HEK293 (cell line): ENCODE measurements around the gene ADIPOR2.

Experiments used
- CTCF ChIA-PET: fragments of 350-600 bp; formaldehyde crosslinking; extraction: SDS; loops from one replicate; lab custom pipeline; 2021; ENCODE audit warnings: antibody characterized with exemption; lab: Yijun Ruan, JAX
- POLR2A ChIA-PET: fragments of 300-600 bp; formaldehyde crosslinking; extraction: SDS; loops from one replicate; lab custom pipeline; 2020; ENCODE audit warnings: antibody characterized with exemption, inconsistent platforms; lab: Yijun Ruan, JAX
- H3K27ac ChIP-seq: fragments of 200-500 bp; sonication (Bioruptor generic); 2 replicates; pipeline ENCODE4 v1.5.1; 2014; ENCODE audit warnings: low read depth, low read length, control low read depth, inconsistent platforms; ENCODE audit errors: extremely low read depth
- H3K36me3 ChIP-seq, 2 experiments: fragments of 200-500 bp in 1 of 2; sonication (Bioruptor generic) in 1 of 2; 1 replicate in 1 of 2; 2 replicates in 1 of 2; pipeline ENCODE4 v1.5.1; 2014 to 2017; ENCODE audit warnings: inconsistent platforms in 2 of 2, low read length in 2 of 2; ENCODE audit not compliant: control insufficient read depth in 2 of 2, insufficient read depth in 1 of 2
- H3K4me1 ChIP-seq: fragments of 200-500 bp; sonication (Bioruptor generic); 2 replicates; pipeline ENCODE4 v1.5.1; 2014; ENCODE audit warnings: mild to moderate bottlenecking, low read length, inconsistent platforms; ENCODE audit not compliant: control insufficient read depth, insufficient read depth
- H3K4me3 ChIP-seq: 2 replicates; pipeline ENCODE4 v1.5.1; 2011; ENCODE audit warnings: low read depth, mild to moderate bottlenecking, control low read depth, low read length, moderate library complexity
- H3K9me3 ChIP-seq: fragments of 200-500 bp; sonication (Bioruptor generic); 2 replicates; pipeline ENCODE4 v1.5.1; 2014; ENCODE audit warnings: low read depth, low read length, inconsistent platforms; ENCODE audit not compliant: control insufficient read depth, insufficient read depth
- ZBTB8A ChIP-seq: fragments of 450-650 bp; formaldehyde crosslinking; IDR thresholded peaks from 2 replicates; pipeline ENCODE4 v1.5.1; 2016; ENCODE audit warnings: missing biosample characterization, missing genetic modification characterization
- ZNF302 ChIP-seq: fragments of 450-650 bp; formaldehyde crosslinking; IDR thresholded peaks from 2 replicates; pipeline ENCODE4 v1.5.1; 2016; ENCODE audit warnings: missing biosample characterization, missing genetic modification characterization, low read depth
- ZNF350 ChIP-seq: fragments of 450-650 bp; formaldehyde crosslinking; IDR thresholded peaks from 2 replicates; pipeline ENCODE4 v1.5.0; 2017; ENCODE audit warnings: missing biosample characterization, mild to moderate bottlenecking, missing genetic modification characterization
- ZNF366 ChIP-seq: fragments of 450-650 bp; formaldehyde crosslinking; conservative IDR thresholded peaks from 2 replicates; pipeline ENCODE4 v1.5.1; 2016; ENCODE audit warnings: missing biosample characterization, missing genetic modification characterization
- ZNF624 ChIP-seq: fragments of 450-650 bp; formaldehyde crosslinking; IDR thresholded peaks from 2 replicates; pipeline ENCODE4 v1.5.1; 2017; ENCODE audit warnings: missing biosample characterization, missing genetic modification characterization
- TF ChIP-seq, protein P1 (sequence below): fragments of 450-650 bp; formaldehyde crosslinking; IDR thresholded peaks from 2 replicates; pipeline ENCODE4 v1.5.1; 2016; ENCODE audit warnings: missing biosample characterization, missing genetic modification characterization
- TF ChIP-seq, protein P2 (sequence below): fragments of 450-650 bp; formaldehyde crosslinking; IDR thresholded peaks from 2 replicates; pipeline ENCODE4 v1.5.1; 2016; ENCODE audit warnings: missing biosample characterization, missing genetic modification characterization
- TF ChIP-seq, protein P3 (sequence below): fragments of 450-650 bp; formaldehyde crosslinking; IDR thresholded peaks from 2 replicates; pipeline ENCODE4 v1.5.1; 2016; ENCODE audit warnings: missing biosample characterization, missing genetic modification characterization
- TF ChIP-seq, protein P4 (sequence below): fragments of 450-650 bp; formaldehyde crosslinking; conservative IDR thresholded peaks from 2 replicates; pipeline ENCODE4 v1.5.1; 2016; ENCODE audit warnings: low read depth, missing biosample characterization, missing genetic modification characterization
- TF ChIP-seq, protein P5 (sequence below): fragments of 450-650 bp; formaldehyde crosslinking; IDR thresholded peaks from 2 replicates; pipeline ENCODE4 v1.5.1; 2016; ENCODE audit warnings: missing biosample characterization, missing genetic modification characterization

The ADIPOR2 gene

DNA sequence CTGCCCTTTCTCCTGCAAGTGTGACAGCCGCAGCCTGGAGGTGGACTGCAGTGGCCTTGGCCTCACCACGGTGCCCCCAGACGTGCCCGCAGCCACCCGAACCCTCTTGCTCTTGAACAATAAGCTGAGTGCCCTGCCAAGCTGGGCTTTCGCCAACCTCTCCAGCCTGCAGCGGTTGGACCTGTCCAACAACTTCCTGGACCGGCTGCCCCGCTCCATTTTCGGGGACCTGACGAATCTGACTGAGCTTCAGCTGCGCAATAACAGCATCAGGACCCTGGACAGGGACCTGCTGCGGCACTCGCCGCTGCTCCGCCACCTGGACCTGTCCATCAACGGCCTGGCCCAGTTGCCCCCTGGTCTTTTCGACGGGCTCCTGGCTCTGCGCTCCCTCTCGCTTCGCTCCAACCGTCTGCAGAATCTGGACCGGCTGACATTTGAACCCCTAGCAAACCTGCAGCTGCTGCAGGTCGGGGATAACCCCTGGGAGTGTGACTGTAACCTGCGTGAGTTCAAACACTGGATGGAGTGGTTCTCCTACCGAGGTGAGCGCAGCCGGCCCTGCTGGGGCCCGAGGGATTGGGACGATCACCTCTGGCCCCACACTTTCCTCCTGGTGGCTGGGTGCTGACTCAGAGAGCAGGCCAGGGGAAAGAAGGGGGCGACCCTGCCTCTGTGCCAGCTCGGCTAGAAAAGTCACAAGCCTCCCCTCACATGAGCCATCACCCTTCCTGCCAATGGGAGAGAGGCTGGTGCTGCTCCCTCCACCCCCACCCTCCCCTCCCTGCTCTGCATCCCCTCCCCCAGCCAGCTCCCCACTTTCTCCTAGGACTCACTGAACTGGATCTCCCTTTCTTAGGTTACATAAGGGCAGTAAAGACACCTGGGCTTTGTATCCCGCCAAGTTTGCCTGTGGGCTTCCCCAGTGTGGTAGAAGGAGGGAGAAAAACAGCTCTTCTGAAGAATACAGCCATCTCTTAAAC lies 140.4 kb downstream of the ADIPOR2 start:
- Histone ChIP-seq H3K36me3 (no peaks in the 10 kb centered on the region), H3K4me1 (no peaks in the 10 kb centered on the region), H3K4me3 (no peak overlapping the region), H3K27ac (no peak overlapping the region), H3K9me3 (no peaks in the 10 kb centered on the region)
- no peak for TF ChIP-seq ZNF350 (tag by site-specific recombination)
- TF ChIP-seq, protein P1, sequence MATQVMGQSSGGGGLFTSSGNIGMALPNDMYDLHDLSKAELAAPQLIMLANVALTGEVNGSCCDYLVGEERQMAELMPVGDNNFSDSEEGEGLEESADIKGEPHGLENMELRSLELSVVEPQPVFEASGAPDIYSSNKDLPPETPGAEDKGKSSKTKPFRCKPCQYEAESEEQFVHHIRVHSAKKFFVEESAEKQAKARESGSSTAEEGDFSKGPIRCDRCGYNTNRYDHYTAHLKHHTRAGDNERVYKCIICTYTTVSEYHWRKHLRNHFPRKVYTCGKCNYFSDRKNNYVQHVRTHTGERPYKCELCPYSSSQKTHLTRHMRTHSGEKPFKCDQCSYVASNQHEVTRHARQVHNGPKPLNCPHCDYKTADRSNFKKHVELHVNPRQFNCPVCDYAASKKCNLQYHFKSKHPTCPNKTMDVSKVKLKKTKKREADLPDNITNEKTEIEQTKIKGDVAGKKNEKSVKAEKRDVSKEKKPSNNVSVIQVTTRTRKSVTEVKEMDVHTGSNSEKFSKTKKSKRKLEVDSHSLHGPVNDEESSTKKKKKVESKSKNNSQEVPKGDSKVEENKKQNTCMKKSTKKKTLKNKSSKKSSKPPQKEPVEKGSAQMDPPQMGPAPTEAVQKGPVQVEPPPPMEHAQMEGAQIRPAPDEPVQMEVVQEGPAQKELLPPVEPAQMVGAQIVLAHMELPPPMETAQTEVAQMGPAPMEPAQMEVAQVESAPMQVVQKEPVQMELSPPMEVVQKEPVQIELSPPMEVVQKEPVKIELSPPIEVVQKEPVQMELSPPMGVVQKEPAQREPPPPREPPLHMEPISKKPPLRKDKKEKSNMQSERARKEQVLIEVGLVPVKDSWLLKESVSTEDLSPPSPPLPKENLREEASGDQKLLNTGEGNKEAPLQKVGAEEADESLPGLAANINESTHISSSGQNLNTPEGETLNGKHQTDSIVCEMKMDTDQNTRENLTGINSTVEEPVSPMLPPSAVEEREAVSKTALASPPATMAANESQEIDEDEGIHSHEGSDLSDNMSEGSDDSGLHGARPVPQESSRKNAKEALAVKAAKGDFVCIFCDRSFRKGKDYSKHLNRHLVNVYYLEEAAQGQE (tag by site-specific recombination): peak; percentile 94
- ChIA-PET CTCF (interaction anchor here (0.6 kb wide), 1 partner anchor 460 kb away, joined by 4 read pairs; no protein-coding TSS in a partner anchor), POLR2A (no interaction called here)

DNA sequence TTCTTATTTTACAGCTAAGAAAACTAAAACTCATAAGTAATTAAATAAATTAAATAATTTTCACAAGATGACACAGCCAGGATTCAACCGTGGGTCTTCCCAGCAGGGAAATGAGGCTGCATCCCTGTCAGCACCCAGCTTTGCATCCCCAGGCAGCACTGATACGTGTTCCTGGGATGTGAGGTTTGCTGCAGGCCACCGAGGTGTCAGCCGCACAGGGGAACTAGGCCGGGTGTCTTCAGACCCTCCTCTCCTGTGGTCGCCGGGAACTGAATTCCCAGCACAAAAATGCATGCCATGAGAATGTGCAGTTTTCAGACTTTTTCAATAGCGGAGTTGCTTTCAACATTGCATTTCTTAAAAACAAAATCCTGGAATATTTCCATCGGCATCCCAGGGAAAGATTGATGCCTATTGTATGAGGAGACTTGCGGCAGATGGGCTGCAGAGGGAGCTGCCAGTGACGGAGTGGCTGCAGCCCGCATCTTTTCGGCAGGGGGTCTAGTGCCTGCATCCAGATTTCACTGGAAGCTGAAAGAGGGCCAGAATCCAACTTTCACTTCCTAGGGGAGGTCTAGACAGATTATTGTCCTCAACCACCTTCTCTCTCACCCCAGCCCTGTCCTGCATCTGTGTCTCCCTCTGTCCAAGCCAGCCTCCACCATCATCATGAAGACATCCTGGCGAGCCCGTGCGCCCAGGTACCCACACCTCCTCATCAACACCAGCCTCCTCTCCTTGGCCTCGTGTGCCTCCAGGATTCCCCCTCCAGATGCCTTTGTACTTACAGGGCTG lies 142.1 kb downstream of the ADIPOR2 start:
- Histone ChIP-seq H3K9me3 (no peaks in the 10 kb centered on the region), H3K27ac (no peak overlapping the region), H3K36me3 (no peaks in the 10 kb centered on the region), H3K4me1 (no peaks in the 10 kb centered on the region), H3K4me3 (no peak overlapping the region)
- no peak for TF ChIP-seq ZNF624
- TF ChIP-seq, protein P2, sequence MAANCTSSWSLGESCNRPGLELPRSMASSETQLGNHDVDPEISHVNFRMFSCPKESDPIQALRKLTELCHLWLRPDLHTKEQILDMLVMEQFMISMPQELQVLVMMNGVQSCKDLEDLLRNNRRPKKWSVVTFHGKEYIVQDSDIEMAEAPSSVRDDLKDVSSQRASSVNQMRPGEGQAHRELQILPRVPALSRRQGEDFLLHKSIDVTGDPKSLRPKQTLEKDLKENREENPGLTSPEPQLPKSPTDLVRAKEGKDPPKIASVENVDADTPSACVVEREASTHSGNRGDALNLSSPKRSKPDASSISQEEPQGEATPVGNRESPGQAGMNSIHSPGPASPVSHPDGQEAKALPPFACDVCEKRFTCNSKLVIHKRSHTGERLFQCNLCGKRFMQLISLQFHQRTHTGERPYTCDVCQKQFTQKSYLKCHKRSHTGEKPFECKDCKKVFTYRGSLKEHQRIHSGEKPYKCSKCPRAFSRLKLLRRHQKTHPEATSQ (tag by site-specific recombination): no peak
- POLR2A ChIA-PET: no interaction called here
- CTCF ChIA-PET: interaction anchor here (0.8 kb wide), 1 partner anchor 24 kb away, joined by 3 read pairs; no protein-coding TSS in a partner anchor

DNA sequence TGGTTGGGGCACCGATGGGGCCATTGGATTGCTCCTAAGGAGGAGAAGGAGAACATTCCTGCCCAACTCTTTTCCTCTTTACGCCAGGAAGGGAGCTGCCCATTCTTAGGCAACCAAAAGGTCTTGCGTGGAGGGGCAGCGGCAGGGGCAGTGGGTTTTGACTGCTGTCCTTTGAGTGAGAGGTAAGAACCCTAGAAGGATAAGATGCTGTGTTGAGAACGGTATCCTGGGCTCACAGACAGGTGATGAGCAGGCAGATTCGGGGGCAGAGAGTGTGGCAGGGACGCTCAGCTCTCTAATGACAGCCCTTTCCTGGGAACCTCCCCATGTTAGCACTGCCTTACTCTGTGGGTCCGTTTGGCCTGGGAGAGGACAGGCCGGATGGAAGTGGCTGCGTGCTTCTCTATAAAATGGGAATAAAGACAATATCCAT lies 142.7 kb downstream of the ADIPOR2 start:
- no peaks in the 10 kb centered on the region for H3K9me3 ChIP-seq
- TF ChIP-seq, protein P3, sequence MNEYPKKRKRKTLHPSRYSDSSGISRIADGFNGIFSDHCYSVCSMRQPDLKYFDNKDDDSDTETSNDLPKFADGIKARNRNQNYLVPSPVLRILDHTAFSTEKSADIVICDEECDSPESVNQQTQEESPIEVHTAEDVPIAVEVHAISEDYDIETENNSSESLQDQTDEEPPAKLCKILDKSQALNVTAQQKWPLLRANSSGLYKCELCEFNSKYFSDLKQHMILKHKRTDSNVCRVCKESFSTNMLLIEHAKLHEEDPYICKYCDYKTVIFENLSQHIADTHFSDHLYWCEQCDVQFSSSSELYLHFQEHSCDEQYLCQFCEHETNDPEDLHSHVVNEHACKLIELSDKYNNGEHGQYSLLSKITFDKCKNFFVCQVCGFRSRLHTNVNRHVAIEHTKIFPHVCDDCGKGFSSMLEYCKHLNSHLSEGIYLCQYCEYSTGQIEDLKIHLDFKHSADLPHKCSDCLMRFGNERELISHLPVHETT (tag by site-specific recombination): no peak
- TF ChIP-seq ZBTB8A (tag by site-specific recombination) (no peak), ZNF366 (tag by site-specific recombination) (no peak), ZNF302 (tag by site-specific recombination) (no peak)
- TF ChIP-seq, protein P4, sequence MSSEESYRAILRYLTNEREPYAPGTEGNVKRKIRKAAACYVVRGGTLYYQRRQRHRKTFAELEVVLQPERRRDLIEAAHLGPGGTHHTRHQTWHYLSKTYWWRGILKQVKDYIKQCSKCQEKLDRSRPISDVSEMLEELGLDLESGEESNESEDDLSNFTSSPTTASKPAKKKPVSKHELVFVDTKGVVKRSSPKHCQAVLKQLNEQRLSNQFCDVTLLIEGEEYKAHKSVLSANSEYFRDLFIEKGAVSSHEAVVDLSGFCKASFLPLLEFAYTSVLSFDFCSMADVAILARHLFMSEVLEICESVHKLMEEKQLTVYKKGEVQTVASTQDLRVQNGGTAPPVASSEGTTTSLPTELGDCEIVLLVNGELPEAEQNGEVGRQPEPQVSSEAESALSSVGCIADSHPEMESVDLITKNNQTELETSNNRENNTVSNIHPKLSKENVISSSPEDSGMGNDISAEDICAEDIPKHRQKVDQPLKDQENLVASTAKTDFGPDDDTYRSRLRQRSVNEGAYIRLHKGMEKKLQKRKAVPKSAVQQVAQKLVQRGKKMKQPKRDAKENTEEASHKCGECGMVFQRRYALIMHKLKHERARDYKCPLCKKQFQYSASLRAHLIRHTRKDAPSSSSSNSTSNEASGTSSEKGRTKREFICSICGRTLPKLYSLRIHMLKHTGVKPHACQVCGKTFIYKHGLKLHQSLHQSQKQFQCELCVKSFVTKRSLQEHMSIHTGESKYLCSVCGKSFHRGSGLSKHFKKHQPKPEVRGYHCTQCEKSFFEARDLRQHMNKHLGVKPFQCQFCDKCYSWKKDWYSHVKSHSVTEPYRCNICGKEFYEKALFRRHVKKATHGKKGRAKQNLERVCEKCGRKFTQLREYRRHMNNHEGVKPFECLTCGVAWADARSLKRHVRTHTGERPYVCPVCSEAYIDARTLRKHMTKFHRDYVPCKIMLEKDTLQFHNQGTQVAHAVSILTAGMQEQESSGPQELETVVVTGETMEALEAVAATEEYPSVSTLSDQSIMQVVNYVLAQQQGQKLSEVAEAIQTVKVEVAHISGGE: no peak
- TF ChIP-seq, protein P5, sequence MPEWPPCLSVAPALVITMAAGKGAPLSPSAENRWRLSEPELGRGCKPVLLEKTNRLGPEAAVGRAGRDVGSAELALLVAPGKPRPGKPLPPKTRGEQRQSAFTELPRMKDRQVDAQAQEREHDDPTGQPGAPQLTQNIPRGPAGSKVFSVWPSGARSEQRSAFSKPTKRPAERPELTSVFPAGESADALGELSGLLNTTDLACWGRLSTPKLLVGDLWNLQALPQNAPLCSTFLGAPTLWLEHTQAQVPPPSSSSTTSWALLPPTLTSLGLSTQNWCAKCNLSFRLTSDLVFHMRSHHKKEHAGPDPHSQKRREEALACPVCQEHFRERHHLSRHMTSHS: no peak
- no peak overlapping the region for H3K27ac ChIP-seq
- no peak overlapping the region for H3K4me3 ChIP-seq
- ChIA-PET POLR2A (no interaction called here), CTCF (no interaction called here)
- H3K36me3 ChIP-seq: no peaks in the 10 kb centered on the region
- no peaks in the 10 kb centered on the region for H3K4me1 ChIP-seq
